SK-N-SH (cell line): ENCODE measurements around the gene CDH23. TPM values are rescaled to one million over a fixed set of nuclear protein-coding genes. Genes with fewer than 3 reads are reported as not detected.

Source experiments
- CTCF ChIA-PET: fragments of 300-600, 350-600 bp; formaldehyde crosslinking; extraction: SDS; loops from one replicate; lab custom pipeline; 2021; lab: Yijun Ruan, JAX
- POLR2A ChIA-PET: fragments of 350-600 bp; sonication (Branson Sonifier 250); formaldehyde crosslinking; extraction: SDS; loops from one replicate; lab custom pipeline; 2020; ENCODE audit warnings: antibody characterized with exemption, inconsistent platforms; lab: Yijun Ruan, JAX
- DNase-seq: peaks from one replicate; pipeline ENCODE4 v3.0.0; 2012
- H2AFZ ChIP-seq: fragments of 200-600 bp; sonication (generic); 2 replicates; pipeline ENCODE4 v1.8.1; 2016; ENCODE audit warnings: antibody characterized with exemption, mild to moderate bottlenecking, low read depth
- H3F3A ChIP-seq: fragments of 200-600 bp; sonication (generic); replicated peaks from 2 replicates; pipeline ENCODE3; 2016; ENCODE audit warnings: antibody characterized with exemption, mild to moderate bottlenecking; ENCODE audit not compliant: insufficient read depth
- H3K27ac ChIP-seq, 2 experiments: fragments of 200-500 bp in 1 of 2; fragments of 200-600 bp in 1 of 2; sonication (Bioruptor generic) in 1 of 2; sonication (generic), shearing (Covaris generic) in 1 of 2; 2 replicates each; pipeline versions ENCODE4 v1.5.1 to v1.6.1; 2014 to 2016; ENCODE audit warnings: low read depth in 2 of 2, inconsistent platforms in 1 of 2, low read length in 1 of 2, mild to moderate bottlenecking in 1 of 2, mixed read lengths in 1 of 2
- H3K27me3 ChIP-seq: fragments of 200-600 bp; sonication (generic), shearing (Covaris generic); 2 replicates; pipeline ENCODE4 v1.6.1; 2016; ENCODE audit warnings: mixed run types; ENCODE audit not compliant: insufficient read depth
- H3K36me3 ChIP-seq, 2 experiments: fragments of 200-500 bp in 1 of 2; fragments of 200-600 bp in 1 of 2; sonication (Bioruptor generic) in 1 of 2; sonication (generic) in 1 of 2; replicated peaks in 1 of 2; 2 replicates each; pipeline versions ENCODE3 to v1.5.1; 2014 to 2016; ENCODE audit warnings: low read length in 1 of 2, mild to moderate bottlenecking in 1 of 2; ENCODE audit not compliant: insufficient read depth in 2 of 2, control insufficient read depth in 1 of 2
- H3K4me1 ChIP-seq, 2 experiments: fragments of 200-500 bp in 1 of 2; fragments of 200-600 bp in 1 of 2; sonication (Bioruptor generic) in 1 of 2; sonication (generic), shearing (Covaris generic) in 1 of 2; 2 replicates each; pipeline versions ENCODE4 v1.5.1 to v1.6.1; 2014 to 2016; ENCODE audit warnings: low read depth in 1 of 2, low read length in 1 of 2, mixed run types in 1 of 2; ENCODE audit not compliant: insufficient read depth in 2 of 2, control insufficient read depth in 1 of 2
- H3K4me2 ChIP-seq: fragments of 200-600 bp; sonication (generic), shearing (Covaris generic); 2 replicates; pipeline ENCODE4 v1.6.1; 2017; ENCODE audit warnings: mixed run types
- H3K4me3 ChIP-seq, 2 experiments: fragments of 200-500 bp in 1 of 2; fragments of 200-600 bp in 1 of 2; sonication (Bioruptor generic) in 1 of 2; sonication (generic), shearing (Covaris generic) in 1 of 2; 2 replicates each; pipeline versions ENCODE4 v1.5.1 to v1.8.1; 2014 to 2016; ENCODE audit warnings: low read depth in 2 of 2, inconsistent platforms in 1 of 2, low read length in 1 of 2, mild to moderate bottlenecking in 1 of 2, mixed read lengths in 1 of 2, moderate library complexity in 1 of 2
- H3K79me2 ChIP-seq: fragments of 200-600 bp; sonication (generic); 2 replicates; pipeline ENCODE4 v1.8.1; 2017; ENCODE audit warnings: mild to moderate bottlenecking; ENCODE audit not compliant: insufficient read depth
- H3K9ac ChIP-seq: fragments of 200-600 bp; sonication (generic); 2 replicates; pipeline ENCODE4 v1.6.1; 2017; ENCODE audit warnings: mixed run types
- H3K9me2 ChIP-seq: fragments of 200-600 bp; sonication (generic); 2 replicates; pipeline ENCODE4 v1.6.1; 2017; ENCODE audit warnings: mixed run types
- H3K9me3 ChIP-seq: fragments of 200-600 bp; sonication (generic); 2 replicates; pipeline ENCODE4 v1.6.1; 2017; ENCODE audit warnings: mixed run types, mild to moderate bottlenecking, moderate library complexity
- H4K20me1 ChIP-seq: fragments of 200-600 bp; sonication (generic); 2 replicates; pipeline ENCODE4 v1.6.1; 2017; ENCODE audit warnings: mild to moderate bottlenecking, mixed run types; ENCODE audit not compliant: insufficient read depth
- CTCF ChIP-seq: fragments of 200-600 bp; sonication (generic); IDR thresholded peaks from 2 replicates; pipeline ENCODE4 v1.6.1; 2017; ENCODE audit warnings: antibody characterized with exemption, mild to moderate bottlenecking, moderate library complexity
- ELF1 ChIP-seq: IDR thresholded peaks from 2 replicates; pipeline ENCODE4 v1.4.0; 2012
- EP300 ChIP-seq, 2 experiments: IDR thresholded peaks; 2 replicates each; pipeline versions ENCODE4 v1.4.0 to v1.6.1; 2012; ENCODE audit warnings: borderline replicate concordance in 1 of 2, low read depth in 1 of 2, low read length in 1 of 2
- FOXM1 ChIP-seq: IDR thresholded peaks from 2 replicates; pipeline ENCODE4 v1.4.0; 2012; ENCODE audit warnings: low read depth, mild to moderate bottlenecking
- MAX ChIP-seq: IDR thresholded peaks from 2 replicates; pipeline ENCODE4 v1.4.0; 2012; ENCODE audit warnings: low read depth
- MXI1 ChIP-seq: IDR thresholded peaks from 2 replicates; pipeline ENCODE4 v1.6.1; 2012; ENCODE audit warnings: mild to moderate bottlenecking, low read depth, low read length, improper control_type of control experiment
- NFIC ChIP-seq: IDR thresholded peaks from 2 replicates; pipeline ENCODE4 v1.4.0; 2012; ENCODE audit warnings: borderline replicate concordance
- NRF1 ChIP-seq: IDR thresholded peaks from 2 replicates; pipeline ENCODE4 v1.6.1; 2012; ENCODE audit warnings: low read depth, mild to moderate bottlenecking, low read length
- RFX5 ChIP-seq: IDR thresholded peaks from 2 replicates; pipeline ENCODE4 v1.6.1; 2012; ENCODE audit warnings: mild to moderate bottlenecking, improper control_type of control experiment, low read length
- SMC3 ChIP-seq: IDR thresholded peaks from 2 replicates; pipeline ENCODE4 v1.6.1; 2012; ENCODE audit warnings: low read depth, low read length, improper control_type of control experiment
- TAF1 ChIP-seq: IDR thresholded peaks from 2 replicates; pipeline ENCODE4 v1.6.1; 2012; ENCODE audit warnings: low read depth, mild to moderate bottlenecking, low read length, moderate library complexity, borderline replicate concordance
- TCF12 ChIP-seq: IDR thresholded peaks from 2 replicates; pipeline ENCODE4 v1.4.0; 2012
- USF1 ChIP-seq: IDR thresholded peaks from 2 replicates; pipeline ENCODE4 v1.4.0; 2012; ENCODE audit warnings: low read depth, borderline replicate concordance
- YY1 ChIP-seq: IDR thresholded peaks from 2 replicates; pipeline ENCODE4 v1.4.0; 2012; ENCODE audit warnings: low read depth, mild to moderate bottlenecking
- WGBS: methylation state at CpG from one replicate; pipeline ENCODE4 v1.1.6; 2017; ENCODE audit warnings: low lambda C conversion rate; 5-methylcytosine and 5-hydroxymethylcytosine counted together
- polyA plus RNA-seq, 3 experiments: library from polyadenylated mRNA; depleted of rRNA; stranded (reverse); fragments of >200 nt; gene quantifications; 2 replicates each; pipeline ENCODE4 v1.2.3, GENCODE V29; 2012
- TF ChIP-seq, protein P1 (sequence below): IDR thresholded peaks from 2 replicates; pipeline ENCODE4; 2012
- TF ChIP-seq, protein P2 (sequence below): fragments of 150-350 bp; IDR thresholded peaks from 2 replicates; pipeline ENCODE4 v1.6.1; 2016; ENCODE audit warnings: mild to moderate bottlenecking, low read depth, low read length
- TF ChIP-seq, protein P3 (sequence below): fragments of 150-350 bp; IDR thresholded peaks from 2 replicates; pipeline ENCODE4 v1.6.1; 2017; ENCODE audit warnings: antibody characterized with exemption, low read length, low read depth, borderline replicate concordance

CDH23 gene
- polyA plus RNA-seq, 1 of the 3 experiments (the other 2 are of a cell fraction), result 0.03 TPM

- TF ChIP-seq, protein P1, sequence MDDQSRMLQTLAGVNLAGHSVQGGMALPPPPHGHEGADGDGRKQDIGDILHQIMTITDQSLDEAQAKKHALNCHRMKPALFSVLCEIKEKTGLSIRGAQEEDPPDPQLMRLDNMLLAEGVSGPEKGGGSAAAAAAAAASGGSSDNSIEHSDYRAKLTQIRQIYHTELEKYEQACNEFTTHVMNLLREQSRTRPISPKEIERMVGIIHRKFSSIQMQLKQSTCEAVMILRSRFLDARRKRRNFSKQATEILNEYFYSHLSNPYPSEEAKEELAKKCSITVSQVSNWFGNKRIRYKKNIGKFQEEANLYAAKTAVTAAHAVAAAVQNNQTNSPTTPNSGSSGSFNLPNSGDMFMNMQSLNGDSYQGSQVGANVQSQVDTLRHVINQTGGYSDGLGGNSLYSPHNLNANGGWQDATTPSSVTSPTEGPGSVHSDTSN, result no peak
- TF ChIP-seq USF1, result no peak
- TF ChIP-seq NFIC, result no peak
- TF ChIP-seq YY1, result no peak
- TF ChIP-seq MAX, result no peak
- no peak for TF ChIP-seq SMC3
- TF ChIP-seq, protein P2, sequence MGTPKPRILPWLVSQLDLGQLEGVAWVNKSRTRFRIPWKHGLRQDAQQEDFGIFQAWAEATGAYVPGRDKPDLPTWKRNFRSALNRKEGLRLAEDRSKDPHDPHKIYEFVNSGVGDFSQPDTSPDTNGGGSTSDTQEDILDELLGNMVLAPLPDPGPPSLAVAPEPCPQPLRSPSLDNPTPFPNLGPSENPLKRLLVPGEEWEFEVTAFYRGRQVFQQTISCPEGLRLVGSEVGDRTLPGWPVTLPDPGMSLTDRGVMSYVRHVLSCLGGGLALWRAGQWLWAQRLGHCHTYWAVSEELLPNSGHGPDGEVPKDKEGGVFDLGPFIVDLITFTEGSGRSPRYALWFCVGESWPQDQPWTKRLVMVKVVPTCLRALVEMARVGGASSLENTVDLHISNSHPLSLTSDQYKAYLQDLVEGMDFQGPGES, result no peak
- TF ChIP-seq CTCF, result no peak
- no peak for TF ChIP-seq EP300 (IDR thresholded peaks at IDR 0.05; ENCODE audit: borderline replicate concordance in 1 of 2, low read depth in 1 of 2, low read length in 1 of 2)
- TF ChIP-seq FOXM1, result no peak
- peaks cover 0 to 35% of the 10 kb centered on the region in 2 experiments; a peak in 1 of 4 replicates for H3K4me1 ChIP-seq
- peaks cover 51% of the 10 kb centered on the region for H3K27me3 ChIP-seq
- no peak overlapping the region for H3K4me2 ChIP-seq
- no peak for DNase-seq
- H3K79me2 ChIP-seq, result no peaks in the 10 kb centered on the region
- no peaks in the 10 kb centered on the region for H3K9me2 ChIP-seq
- WGBS, result 64% methylated on average over 10 of the region's 10 CpGs
- POLR2A ChIA-PET, result no interaction called here
- H3K27ac ChIP-seq, result no peak overlapping the region
- H3K36me3 ChIP-seq, result no peaks in the 10 kb centered on the region
- H3K4me3 ChIP-seq, result no peak overlapping the region
- CTCF ChIA-PET, result interaction anchor here (1.4 kb wide), 1 partner anchor 64 kb away, joined by 3 read pairs; no protein-coding TSS in a partner anchor
- H3K9ac ChIP-seq, result no peak overlapping the region
- H2AFZ ChIP-seq, result no peak overlapping the region
- no peaks in the 10 kb centered on the region for H3F3A ChIP-seq
- no peaks in the 10 kb centered on the region for H3K9me3 ChIP-seq
- H4K20me1 ChIP-seq, result no peaks in the 10 kb centered on the region
Measured at GRCh38 chr10:71545001-71545400, 148.3 kb downstream of the CDH23 start.

DNA sequence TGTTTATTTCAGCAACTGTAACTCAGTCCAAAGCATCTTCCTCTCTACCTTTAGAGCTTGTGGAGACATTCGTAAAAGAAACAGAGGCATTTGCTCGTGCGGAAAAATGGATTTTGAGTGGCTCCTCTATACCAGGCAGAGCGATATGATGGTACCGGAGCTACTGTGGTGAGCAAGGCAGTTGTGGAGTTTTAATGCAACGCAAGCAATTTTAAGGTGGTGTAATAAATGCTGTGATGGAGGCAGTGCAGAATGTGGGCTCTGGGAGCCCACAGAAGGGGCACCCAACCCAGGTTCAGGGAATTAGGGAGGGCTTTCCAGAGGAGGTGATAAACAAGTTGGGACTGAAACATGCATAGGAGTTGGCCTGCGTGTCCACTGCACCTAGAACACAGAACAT lies 149.5 kb downstream of the CDH23 start:
- Histone ChIP-seq H3K9me3 (no peaks in the 10 kb centered on the region), H3K4me1 (peaks cover 0 to 40% of the 10 kb centered on the region in 2 experiments; a peak in 1 of 4 replicates), H2AFZ (no peak overlapping the region), H3K27ac (no peak overlapping the region), H3K9ac (no peak overlapping the region), H3K27me3 (peaks cover 46% of the 10 kb centered on the region), H3K79me2 (no peaks in the 10 kb centered on the region), H3K9me2 (no peaks in the 10 kb centered on the region), H3K36me3 (no peaks in the 10 kb centered on the region), H3K4me3 (no peak overlapping the region), H4K20me1 (no peaks in the 10 kb centered on the region), H3K4me2 (no peak overlapping the region), H3F3A (no peaks in the 10 kb centered on the region)
- WGBS, result 62% methylated on average over 7 of the region's 7 CpGs
- DNase-seq, result no peak
- ChIA-PET POLR2A (no interaction called here), CTCF (interaction anchor here (1.0 to 1.6 kb wide), 2 partner anchors 19 to 24 kb away, joined by 3 to 7 read pairs; no protein-coding TSS in a partner anchor)
- TF ChIP-seq, protein P3, sequence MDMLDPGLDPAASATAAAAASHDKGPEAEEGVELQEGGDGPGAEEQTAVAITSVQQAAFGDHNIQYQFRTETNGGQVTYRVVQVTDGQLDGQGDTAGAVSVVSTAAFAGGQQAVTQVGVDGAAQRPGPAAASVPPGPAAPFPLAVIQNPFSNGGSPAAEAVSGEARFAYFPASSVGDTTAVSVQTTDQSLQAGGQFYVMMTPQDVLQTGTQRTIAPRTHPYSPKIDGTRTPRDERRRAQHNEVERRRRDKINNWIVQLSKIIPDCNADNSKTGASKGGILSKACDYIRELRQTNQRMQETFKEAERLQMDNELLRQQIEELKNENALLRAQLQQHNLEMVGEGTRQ, result no peak
- TF ChIP-seq, protein P1, result no peak
- no peak for TF ChIP-seq ELF1
- no peak for TF ChIP-seq TAF1
- TF ChIP-seq, protein P2, result no peak
- no peak for TF ChIP-seq MXI1
- no peak for TF ChIP-seq USF1
- TF ChIP-seq TCF12, result no peak
- TF ChIP-seq NRF1, result no peak
- no peak for TF ChIP-seq RFX5
